T-helper 1 cell treated with Interleukin-12 subunit alpha and Interleukin-12 subunit beta and Interleukin-4 antibody, amounts not matched to agents 30 μg/mL and 1 μg/mL, for 36 hours (primary cell): ENCODE data around the gene FOLR1.
"Not testable (repeated sequence)": the region's sequence is repeated elsewhere in the genome, so short reads cannot be mapped to it uniquely, and the experiment has no call there.

Experiments used
- H3K27ac Mint-ChIP-seq: one replicate; pipeline ENCODE4 v1.8.0; 2021; ENCODE audit warnings: mild to moderate bottlenecking, mixed read lengths
- H3K27me3 Mint-ChIP-seq: one replicate; pipeline ENCODE4 v1.8.0; 2021; ENCODE audit warnings: low read depth, mixed read lengths
- H3K36me3 Mint-ChIP-seq: one replicate; pipeline ENCODE4 v1.8.0; 2021; ENCODE audit warnings: low read depth, mixed read lengths
- H3K4me1 Mint-ChIP-seq: one replicate; pipeline ENCODE4 v1.8.0; 2021; ENCODE audit warnings: low read depth, mixed read lengths
- H3K4me3 Mint-ChIP-seq: one replicate; pipeline ENCODE4 v1.8.0; 2021; ENCODE audit warnings: mild to moderate bottlenecking, moderate library complexity, mixed read lengths
- H3K9me3 Mint-ChIP-seq: one replicate; pipeline ENCODE4 v1.8.0; 2021; ENCODE audit warnings: mixed read lengths

FOLR1 gene

DNA sequence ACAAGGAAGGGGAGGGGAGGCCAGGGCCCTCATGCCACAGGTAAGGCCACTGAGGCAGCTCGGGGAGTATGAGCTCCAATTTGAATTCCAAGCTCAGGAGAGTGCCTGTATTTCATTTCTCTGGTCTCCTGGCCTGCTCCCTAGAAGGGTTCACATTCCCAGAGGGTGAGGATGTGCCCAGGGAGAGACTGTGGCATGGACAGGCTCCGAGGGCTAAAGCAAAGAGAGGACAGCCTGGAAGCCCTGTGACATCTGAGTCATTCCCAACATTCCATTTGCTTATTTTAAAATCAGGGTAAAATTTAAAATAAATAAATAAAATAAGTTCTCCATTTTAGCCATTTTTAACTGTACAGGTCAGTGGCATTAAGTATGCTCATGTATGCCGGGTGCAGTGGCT, 18.6 kb upstream of the FOLR1 start:
- no peaks in the 10 kb centered on the region for H3K9me3 Mint-ChIP-seq
- H3K27me3 Mint-ChIP-seq: peaks cover 8% of the 10 kb centered on the region
- no peak overlapping the region for H3K4me3 Mint-ChIP-seq
- no peaks in the 10 kb centered on the region for H3K36me3 Mint-ChIP-seq
- H3K4me1 Mint-ChIP-seq: peaks cover 2% of the 10 kb centered on the region
- no peak overlapping the region for H3K27ac Mint-ChIP-seq

DNA sequence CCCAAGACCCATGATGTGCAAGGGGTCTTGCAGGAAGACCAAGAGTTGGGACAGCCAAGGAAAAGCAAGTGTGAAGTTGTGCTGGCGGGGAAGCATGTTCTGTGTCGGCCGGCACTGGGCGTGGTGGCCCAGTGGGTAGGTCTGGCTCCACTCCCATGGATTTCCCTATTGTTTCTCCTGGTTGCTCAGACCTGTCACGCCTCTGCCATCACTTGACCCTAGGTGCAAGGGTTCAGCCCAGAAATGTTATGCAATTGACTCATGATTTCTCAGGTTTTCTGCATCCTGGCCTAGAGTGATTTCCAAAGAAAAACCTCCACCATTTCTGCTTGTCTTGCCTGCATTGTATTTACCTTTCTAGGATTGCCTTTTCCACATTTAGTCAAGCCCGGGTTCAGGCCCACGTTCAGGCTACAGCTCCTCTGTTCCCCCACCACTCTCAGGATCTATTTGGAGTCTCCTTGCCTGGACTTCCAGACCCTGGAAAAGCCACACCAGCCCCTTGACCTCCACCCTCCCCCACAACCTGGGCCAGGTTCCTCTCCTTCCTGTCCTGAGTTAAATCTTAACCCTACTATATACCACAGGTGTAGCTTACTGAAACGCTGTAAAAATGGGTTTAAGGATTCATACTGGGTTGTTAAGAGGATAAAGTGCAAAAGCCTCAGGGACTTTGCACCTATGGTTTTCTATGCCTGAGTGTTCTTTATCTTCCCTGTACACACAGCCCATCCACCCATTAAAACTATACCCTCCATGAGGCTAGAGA, 17.5 kb upstream of the FOLR1 start:
- H3K4me3 Mint-ChIP-seq: no peak overlapping the region
- no peak overlapping the region for H3K27ac Mint-ChIP-seq
- H3K36me3 Mint-ChIP-seq: no peaks in the 10 kb centered on the region
- peaks cover 8% of the 10 kb centered on the region for H3K27me3 Mint-ChIP-seq
- no peaks in the 10 kb centered on the region for H3K9me3 Mint-ChIP-seq
- H3K4me1 Mint-ChIP-seq: peaks cover 2% of the 10 kb centered on the region

GRCh38 chr11:72177656-72178055, 14.3 kb upstream of the FOLR1 start:
- no peak overlapping the region for H3K4me3 Mint-ChIP-seq
- peaks cover 17% of the 10 kb centered on the region for H3K27me3 Mint-ChIP-seq
- H3K9me3 Mint-ChIP-seq: no peaks in the 10 kb centered on the region
- no peaks in the 10 kb centered on the region for H3K36me3 Mint-ChIP-seq
- no peak overlapping the region for H3K27ac Mint-ChIP-seq
- H3K4me1 Mint-ChIP-seq: no peaks in the 10 kb centered on the region

- H3K27ac Mint-ChIP-seq: no peak overlapping the region
- no peaks in the 10 kb centered on the region for H3K9me3 Mint-ChIP-seq
- H3K4me3 Mint-ChIP-seq: no peak overlapping the region
- peaks cover 2% of the 10 kb centered on the region for H3K4me1 Mint-ChIP-seq
- H3K36me3 Mint-ChIP-seq: no peaks in the 10 kb centered on the region
- peaks cover 19% of the 10 kb centered on the region for H3K27me3 Mint-ChIP-seq
Measured at GRCh38 chr11:72179049-72179803, 12.7 kb upstream of the FOLR1 start.

- peaks cover 19% of the 10 kb centered on the region for H3K27me3 Mint-ChIP-seq
- H3K36me3 Mint-ChIP-seq: no peaks in the 10 kb centered on the region
Measured at GRCh38 chr11:72179804-72180396, 12.0 kb upstream of the FOLR1 start.

DNA sequence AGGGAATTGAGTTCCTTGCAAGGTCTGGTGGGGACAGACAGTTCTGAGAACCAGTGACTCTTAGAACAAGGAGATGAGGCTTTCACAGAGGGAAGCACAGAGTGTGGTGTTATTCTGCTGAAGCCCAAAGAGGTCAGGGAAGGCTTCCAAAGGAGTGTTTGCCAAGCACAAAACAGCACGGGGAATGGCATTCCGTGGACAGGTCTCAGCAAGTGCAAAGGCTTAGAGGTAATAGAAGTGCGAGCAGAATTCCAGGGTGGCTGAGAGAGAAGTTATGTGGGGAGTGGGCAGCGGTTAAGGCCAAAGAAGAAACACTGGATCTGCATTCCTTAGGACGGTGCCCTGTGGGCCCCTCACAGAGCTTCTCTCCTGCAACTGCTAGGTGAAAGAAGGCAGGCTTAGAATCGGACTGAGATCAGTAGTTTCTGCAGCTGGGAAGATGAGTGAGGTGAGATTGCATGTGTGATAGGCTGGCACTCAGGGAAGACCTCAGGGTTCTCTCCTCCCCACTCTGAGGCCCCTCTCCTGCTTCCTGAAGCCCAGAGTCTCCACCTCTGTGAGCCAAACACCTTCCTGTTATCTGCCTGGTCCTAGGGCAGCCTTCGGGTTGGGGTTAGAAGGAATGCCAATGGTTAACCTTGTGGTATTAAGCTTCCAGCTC, 10.9 kb upstream of the FOLR1 start:
- H3K4me1 Mint-ChIP-seq, H3K36me3 Mint-ChIP-seq, H3K27ac Mint-ChIP-seq, H3K4me3 Mint-ChIP-seq, H3K9me3 Mint-ChIP-seq: not testable (repeated sequence)
- peaks cover 19% of the 10 kb centered on the region for H3K27me3 Mint-ChIP-seq

More at GRCh38 chr11:72179804-72180396, 12.0 kb upstream of the FOLR1 start:
- peaks cover 2% of the 10 kb centered on the region for H3K4me1 Mint-ChIP-seq
- H3K9me3 Mint-ChIP-seq: no peaks in the 10 kb centered on the region
- H3K4me3 Mint-ChIP-seq: no peak overlapping the region
- no peak overlapping the region for H3K27ac Mint-ChIP-seq

GRCh38 chr11:72181553-72181958, 10.4 kb upstream of the FOLR1 start:
- not testable (repeated sequence) for H3K9me3 Mint-ChIP-seq, H3K27ac Mint-ChIP-seq, H3K36me3 Mint-ChIP-seq, H3K4me1 Mint-ChIP-seq, H3K4me3 Mint-ChIP-seq
- H3K27me3 Mint-ChIP-seq: peaks cover 19% of the 10 kb centered on the region

DNA sequence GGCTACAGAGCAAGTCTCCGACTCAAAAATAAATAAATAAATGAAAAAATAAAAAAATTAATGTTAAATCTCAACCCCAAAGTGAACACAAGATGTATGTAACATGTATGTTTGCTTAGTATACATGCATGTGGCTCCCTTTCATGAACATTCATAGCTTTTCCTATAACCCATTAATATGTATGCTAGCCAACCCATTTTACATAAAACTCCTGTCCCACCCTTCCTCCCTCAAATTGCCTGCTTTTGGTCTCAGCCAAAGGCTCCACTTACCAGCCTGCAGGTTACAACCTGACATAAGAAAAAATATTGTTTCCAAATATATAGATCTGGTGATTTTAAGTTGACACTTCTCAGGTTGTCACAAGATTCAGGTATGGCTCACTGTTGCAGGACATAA, 3.7 kb upstream of the FOLR1 start:
- Mint-ChIP-seq H3K4me1 (peaks cover 1% of the 10 kb centered on the region), H3K27me3 (peaks cover 4% of the 10 kb centered on the region), H3K36me3 (no peaks in the 10 kb centered on the region), H3K9me3 (no peaks in the 10 kb centered on the region), H3K27ac (no peak overlapping the region), H3K4me3 (no peak overlapping the region)

GRCh38 chr11:72189455-72190250, 2.3 kb upstream of the FOLR1 start:
- no peaks in the 10 kb centered on the region for H3K9me3 Mint-ChIP-seq
- H3K27ac Mint-ChIP-seq: no peak overlapping the region
- no peak overlapping the region for H3K4me3 Mint-ChIP-seq
- no peaks in the 10 kb centered on the region for H3K27me3 Mint-ChIP-seq
- H3K36me3 Mint-ChIP-seq: no peaks in the 10 kb centered on the region
- no peaks in the 10 kb centered on the region for H3K4me1 Mint-ChIP-seq

DNA sequence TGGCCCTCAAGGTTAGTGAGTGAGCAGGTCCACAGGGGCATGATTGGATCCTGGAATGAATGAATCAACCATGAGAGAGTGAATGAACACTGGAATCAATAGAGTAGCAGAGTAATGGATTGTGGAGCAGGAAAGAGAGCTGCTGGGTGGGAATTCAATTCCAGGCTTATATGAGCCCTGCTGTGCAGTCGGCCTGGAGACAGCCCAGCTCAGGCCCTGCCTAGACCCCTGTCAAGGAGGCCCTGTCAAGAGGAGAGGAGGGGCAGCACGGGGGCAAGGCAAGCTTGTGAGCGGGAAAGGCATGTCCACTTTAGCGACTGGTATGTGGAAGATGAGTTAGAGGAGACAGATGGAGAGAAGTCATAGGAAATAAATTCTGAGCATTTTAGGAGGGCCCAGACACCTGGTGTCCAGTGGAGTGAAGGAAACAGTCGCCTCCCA, 1.3 kb upstream of the FOLR1 start:
- no peak overlapping the region for H3K27ac Mint-ChIP-seq
- H3K4me1 Mint-ChIP-seq: no peaks in the 10 kb centered on the region
- no peaks in the 10 kb centered on the region for H3K36me3 Mint-ChIP-seq
- H3K9me3 Mint-ChIP-seq: no peaks in the 10 kb centered on the region
- no peaks in the 10 kb centered on the region for H3K27me3 Mint-ChIP-seq
- no peak overlapping the region for H3K4me3 Mint-ChIP-seq

DNA sequence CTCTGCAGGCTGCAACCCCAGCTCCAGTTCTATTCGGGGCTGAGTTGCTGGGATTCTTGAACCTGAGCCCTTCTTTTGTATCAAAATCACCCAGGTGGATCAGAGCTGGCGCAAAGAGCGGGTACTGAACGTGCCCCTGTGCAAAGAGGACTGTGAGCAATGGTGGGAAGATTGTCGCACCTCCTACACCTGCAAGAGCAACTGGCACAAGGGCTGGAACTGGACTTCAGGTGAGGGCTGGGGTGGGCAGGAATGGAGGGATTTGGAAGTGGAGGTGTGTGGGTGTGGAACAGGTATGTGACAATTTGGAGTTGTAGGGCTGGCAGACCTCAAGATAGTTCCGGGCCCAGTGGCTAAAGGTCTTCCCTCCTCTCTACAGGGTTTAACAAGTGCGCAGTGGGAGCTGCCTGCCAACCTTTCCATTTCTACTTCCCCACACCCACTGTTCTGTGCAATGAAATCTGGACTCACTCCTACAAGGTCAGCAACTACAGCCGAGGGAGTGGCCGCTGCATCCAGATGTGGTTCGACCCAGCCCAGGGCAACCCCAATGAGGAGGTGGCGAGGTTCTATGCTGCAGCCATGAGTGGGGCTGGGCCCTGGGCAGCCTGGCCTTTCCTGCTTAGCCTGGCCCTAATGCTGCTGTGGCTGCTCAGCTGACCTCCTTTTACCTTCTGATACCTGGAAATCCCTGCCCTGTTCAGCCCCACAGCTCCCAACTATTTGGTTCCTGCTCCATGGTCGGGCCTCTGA, 3.8 kb downstream of the FOLR1 start:
- H3K36me3 Mint-ChIP-seq: no peaks in the 10 kb centered on the region
- H3K9me3 Mint-ChIP-seq: no peaks in the 10 kb centered on the region
- no peaks in the 10 kb centered on the region for H3K27me3 Mint-ChIP-seq
- no peak overlapping the region for H3K27ac Mint-ChIP-seq
- H3K4me3 Mint-ChIP-seq: no peak overlapping the region
- no peaks in the 10 kb centered on the region for H3K4me1 Mint-ChIP-seq

DNA sequence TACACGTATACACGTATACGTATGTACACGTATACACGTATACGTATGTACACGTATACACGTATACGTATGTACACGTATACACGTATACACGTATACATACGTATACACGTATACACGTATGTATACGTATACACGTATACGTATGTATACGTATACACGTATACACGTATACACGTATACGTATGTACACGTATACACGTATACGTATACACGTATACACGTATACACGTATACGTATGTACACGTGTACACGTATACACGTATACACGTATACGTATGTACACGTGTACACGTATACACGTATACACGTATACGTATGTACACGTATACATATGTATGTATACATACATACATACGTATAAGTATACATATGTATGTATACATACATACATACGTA, 9.5 kb downstream of the FOLR1 start:
- not testable (repeated sequence) for H3K4me1 Mint-ChIP-seq

DNA sequence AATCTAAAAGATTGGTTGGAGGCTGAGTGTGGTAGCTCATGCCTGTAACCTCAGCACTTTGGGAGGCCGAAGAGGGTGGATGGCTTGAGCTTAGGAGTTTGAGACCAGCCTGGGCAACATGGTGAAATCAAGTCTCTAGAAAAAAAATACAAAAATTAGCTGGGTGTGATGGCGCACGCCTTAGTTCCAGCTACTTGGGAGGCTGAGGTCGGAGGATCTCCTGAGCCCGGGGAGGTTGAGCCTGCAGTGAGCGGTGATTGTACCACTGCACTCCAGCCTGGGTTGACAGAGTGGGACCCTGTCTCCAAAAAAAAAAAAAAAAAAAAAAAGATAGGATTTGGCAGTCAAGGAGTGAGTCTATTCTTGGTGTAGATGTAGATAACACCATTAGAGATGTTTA, 10.6 kb downstream of the FOLR1 start:
- Mint-ChIP-seq H3K9me3 (no peaks in the 10 kb centered on the region), H3K4me1 (peaks cover 2% of the 10 kb centered on the region), H3K4me3 (no peak overlapping the region), H3K27ac (no peak overlapping the region), H3K36me3 (no peaks in the 10 kb centered on the region), H3K27me3 (no peaks in the 10 kb centered on the region)

More for the DNA sequence above, 9.5 kb downstream of the FOLR1 start:
- H3K36me3 Mint-ChIP-seq, H3K27me3 Mint-ChIP-seq, H3K27ac Mint-ChIP-seq, H3K4me3 Mint-ChIP-seq, H3K9me3 Mint-ChIP-seq: not testable (repeated sequence)
